Endothelial cell of umbilical vein (primary cell): ENCODE results near the gene PITPNM3. TPM values are rescaled to one million over a fixed set of nuclear protein-coding genes. Genes with fewer than 3 reads are reported as not detected.

Experiments used
- BruUV-seq: library from RNA; stranded (reverse); fragments of 400-500 nt; replicated peaks from 2 replicates; lab custom pipeline; 2021; lab: Mats Ljungman, UMichigan
- CTCF ChIA-PET: fragments of 300-600, 350-600 bp; sonication (Branson Sonifier 250); formaldehyde crosslinking; loops from one replicate; lab custom pipeline; 2021; ENCODE audit warnings: antibody characterized with exemption, inconsistent platforms; lab: Charles Lee
- POLR2A ChIA-PET: fragments of 300-600, 350-600 bp; sonication (Branson Sonifier 250); formaldehyde crosslinking; loops from one replicate; lab custom pipeline; 2021; ENCODE audit warnings: antibody characterized with exemption, inconsistent platforms; lab: Charles Lee
- DNase-seq: peaks from one replicate; pipeline ENCODE4 v3.0.0-alpha.2; 2011; ENCODE audit warnings: low read depth, low spot score
- FAIRE-seq: peaks from 2 replicates; lab custom pipeline; 2011; peaks lifted over from hg19 to GRCh38; lab: Jason Lieb, UNC
- H2AFZ ChIP-seq: 2 replicates; pipeline ENCODE4 v1.6.0; 2012; ENCODE audit warnings: low read depth, low read length, control low read depth, inconsistent platforms
- H3K27ac ChIP-seq: 2 replicates; pipeline ENCODE4 v1.5.1; 2011; ENCODE audit warnings: low read depth, mild to moderate bottlenecking, control low read depth, low read length, moderate library complexity; ENCODE audit not compliant: insufficient read depth
- H3K27me3 ChIP-seq, 2 experiments: 2 replicates each; pipeline versions ENCODE4 v1.6.0 to v1.6.1; 2011; ENCODE audit warnings: low read length in 2 of 2, mixed read lengths in 1 of 2; ENCODE audit not compliant: control insufficient read depth in 2 of 2, insufficient read depth in 2 of 2
- H3K36me3 ChIP-seq, 2 experiments: 2 replicates in 1 of 2; 3 replicates in 1 of 2; pipeline ENCODE4 v1.5.1; 2011; ENCODE audit warnings: low read length in 2 of 2, mild to moderate bottlenecking in 1 of 2, moderate library complexity in 1 of 2; ENCODE audit not compliant: control insufficient read depth in 2 of 2, insufficient read depth in 2 of 2; ENCODE audit errors: extremely low read depth in 1 of 2
- H3K4me1 ChIP-seq: 3 replicates; pipeline ENCODE4 v1.5.1; 2011; ENCODE audit warnings: mild to moderate bottlenecking, low read length; ENCODE audit not compliant: control insufficient read depth, insufficient read depth; ENCODE audit errors: extremely low read depth
- H3K4me2 ChIP-seq: 2 replicates; pipeline ENCODE4 v1.6.1; 2011; ENCODE audit warnings: low read length, control low read depth, mixed read lengths; ENCODE audit not compliant: insufficient read depth
- H3K4me3 ChIP-seq, 3 experiments: fragments of 200-600 bp in 1 of 3; sonication (generic), shearing (Covaris generic) in 1 of 3; replicated peaks in 1 of 3; 2 replicates each; pipeline ENCODE4 v1.5.1; 2011 to 2016; ENCODE audit warnings: control low read depth in 3 of 3, low read length in 3 of 3, mild to moderate bottlenecking in 2 of 3, inconsistent platforms in 1 of 3, low read depth in 1 of 3, moderate library complexity in 1 of 3; ENCODE audit not compliant: insufficient read depth in 1 of 3
- H3K79me2 ChIP-seq: 2 replicates; pipeline ENCODE4 v1.6.0; 2012; ENCODE audit warnings: low read length, inconsistent platforms; ENCODE audit not compliant: control insufficient read depth, insufficient read depth
- H3K9ac ChIP-seq: replicated peaks from 2 replicates; pipeline ENCODE3; 2011; ENCODE audit warnings: low read length, control low read depth; ENCODE audit not compliant: insufficient read depth; ENCODE audit errors: extremely low read depth
- H3K9me1 ChIP-seq: replicated peaks from 3 replicates; pipeline ENCODE4 v1.6.0; 2011; ENCODE audit warnings: mild to moderate bottlenecking, low read length; ENCODE audit not compliant: control insufficient read depth, insufficient read depth; ENCODE audit errors: extremely low read depth
- H3K9me3 ChIP-seq: replicated peaks from 2 replicates; pipeline ENCODE4 v1.5.1; 2012; ENCODE audit warnings: low read length, inconsistent platforms; ENCODE audit not compliant: control insufficient read depth, insufficient read depth
- H4K20me1 ChIP-seq: replicated peaks from 2 replicates; pipeline ENCODE3; 2011; ENCODE audit warnings: mild to moderate bottlenecking, low read length; ENCODE audit not compliant: control insufficient read depth, insufficient read depth; ENCODE audit errors: extremely low read depth
- EZH2 ChIP-seq: IDR thresholded peaks from 2 replicates; pipeline ENCODE4 v1.6.1; 2012; ENCODE audit warnings: borderline replicate concordance, low read depth, mild to moderate bottlenecking, moderate library complexity, low read length, inconsistent platforms; ENCODE audit not compliant: severe bottlenecking
- FOS ChIP-seq: IDR thresholded peaks from 2 replicates; pipeline ENCODE4 v1.6.1; 2011; ENCODE audit warnings: mild to moderate bottlenecking, low read length, moderate library complexity, borderline replicate concordance; ENCODE audit not compliant: insufficient read depth
- GATA2 ChIP-seq: IDR thresholded peaks from 2 replicates; pipeline ENCODE4 v1.7.0; 2011; ENCODE audit warnings: low read depth, mild to moderate bottlenecking, moderate library complexity, mixed read lengths, low read length; ENCODE audit not compliant: insufficient read length, insufficient read depth
- JUN ChIP-seq: IDR thresholded peaks from 2 replicates; pipeline ENCODE4 v1.6.1; 2011; ENCODE audit warnings: borderline replicate concordance, low read depth; ENCODE audit not compliant: insufficient read length, insufficient read depth
- MYC ChIP-seq: IDR thresholded peaks from one replicate; pipeline ENCODE4 v1.6.1; 2011; ENCODE audit warnings: mild to moderate bottlenecking, low read depth, low read length
- POLR2A ChIP-seq: IDR thresholded peaks from 2 replicates; pipeline ENCODE4 v1.6.1; 2012; ENCODE audit warnings: low read depth, mild to moderate bottlenecking, control low read depth, low read length
- POLR2AphosphoS5 ChIP-seq: IDR thresholded peaks from 2 replicates; pipeline ENCODE4 v1.6.1; 2012; ENCODE audit warnings: low read depth, mild to moderate bottlenecking, control low read depth, low read length, moderate library complexity; ENCODE audit not compliant: insufficient read depth
- dilution Hi-C: fragments of 300-500 bp; cut with MboI; formaldehyde crosslinking; loops from one replicate; pipeline ENCODE4 v1.15.0; 2019; ENCODE audit warnings: low sequenced_read_pairs; ENCODE audit not compliant: extremely low pct_ligation_motif_present
- intact Hi-C: fragments of 100-400 bp; cut with micrococcal nuclease; formaldehyde crosslinking; loops from one replicate; pipeline ENCODE4 v1.10.0; 2022
- polyA plus RNA-seq, 4 experiments: library from polyadenylated mRNA; depleted of rRNA in 3 of 4; stranded (reverse) in 3 of 4; unstranded in 1 of 4; fragments of >200 nt; gene quantifications; 2 replicates each; pipeline versions ENCODE4 v1.2.1 to v1.2.3, GENCODE V29; 2011 to 2012; ENCODE audit warnings: missing spikeins in 1 of 4
- total RNA-seq: library from RNA; stranded (reverse); gene quantifications from 2 replicates; pipeline ENCODE4 v1.2.3, GENCODE V29; 2021
- TF ChIP-seq, protein P1 (sequence below), 2 donors: IDR thresholded peaks; 1 replicate in 1 of 2; 2 replicates in 1 of 2; pipeline ENCODE4 v1.5.1; 2011; ENCODE audit warnings: low read length in 2 of 2, mild to moderate bottlenecking in 2 of 2, moderate library complexity in 2 of 2, control low read depth in 1 of 2, inconsistent platforms in 1 of 2, low read depth in 1 of 2; ENCODE audit not compliant: insufficient read depth in 1 of 2; ENCODE audit errors: extremely low read depth in 1 of 2
- TF ChIP-seq, protein P2 (sequence below): IDR thresholded peaks from 2 replicates; pipeline ENCODE4 v1.6.1; 2011; ENCODE audit not compliant: insufficient read depth, insufficient read length

PITPNM3 gene
- total and polyA plus RNA-seq, 2 donors (not counting 3 experiments of a cell fraction or from before 2014, with no cell fraction given), result 1.0 to 1.9 TPM

DNA sequence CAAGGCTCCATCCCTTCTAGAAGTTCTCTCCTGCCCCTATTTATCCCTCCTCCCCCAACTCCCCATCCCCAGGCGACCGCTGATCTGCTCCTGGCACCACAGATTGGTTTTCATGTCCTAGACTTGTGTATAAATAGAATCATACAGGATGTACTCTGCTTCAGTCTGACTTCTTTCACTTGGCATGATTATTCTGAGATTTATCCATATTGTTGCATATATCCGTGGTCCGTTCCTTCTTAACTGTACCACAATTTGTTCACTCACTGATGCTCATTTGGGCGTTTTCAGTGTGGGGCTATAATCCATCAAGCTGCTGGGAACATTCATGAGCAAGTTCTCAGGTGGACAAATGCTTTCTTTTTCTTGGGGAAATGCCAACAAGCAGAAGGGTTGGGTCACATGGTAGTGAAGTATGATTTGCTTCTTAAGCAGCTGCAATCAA lies 23.9 kb downstream of the PITPNM3 start:
- Histone ChIP-seq H2AFZ (no peak overlapping the region), H3K9me3 (no peaks in the 10 kb centered on the region), H3K4me1 (no peaks in the 10 kb centered on the region), H3K36me3 (no peaks in the 10 kb centered on the region), H4K20me1 (no peaks in the 10 kb centered on the region), H3K27me3 (no peaks in the 10 kb centered on the region), H3K9me1 (no peaks in the 10 kb centered on the region), H3K4me2 (no peak overlapping the region), H3K4me3 (no peak overlapping the region), H3K9ac (no peak overlapping the region), H3K79me2 (no peaks in the 10 kb centered on the region), H3K27ac (no peak overlapping the region)
- no TSS peak for BruUV-seq
- intact Hi-C loops, result no loop called here
- TF ChIP-seq, protein P1, sequence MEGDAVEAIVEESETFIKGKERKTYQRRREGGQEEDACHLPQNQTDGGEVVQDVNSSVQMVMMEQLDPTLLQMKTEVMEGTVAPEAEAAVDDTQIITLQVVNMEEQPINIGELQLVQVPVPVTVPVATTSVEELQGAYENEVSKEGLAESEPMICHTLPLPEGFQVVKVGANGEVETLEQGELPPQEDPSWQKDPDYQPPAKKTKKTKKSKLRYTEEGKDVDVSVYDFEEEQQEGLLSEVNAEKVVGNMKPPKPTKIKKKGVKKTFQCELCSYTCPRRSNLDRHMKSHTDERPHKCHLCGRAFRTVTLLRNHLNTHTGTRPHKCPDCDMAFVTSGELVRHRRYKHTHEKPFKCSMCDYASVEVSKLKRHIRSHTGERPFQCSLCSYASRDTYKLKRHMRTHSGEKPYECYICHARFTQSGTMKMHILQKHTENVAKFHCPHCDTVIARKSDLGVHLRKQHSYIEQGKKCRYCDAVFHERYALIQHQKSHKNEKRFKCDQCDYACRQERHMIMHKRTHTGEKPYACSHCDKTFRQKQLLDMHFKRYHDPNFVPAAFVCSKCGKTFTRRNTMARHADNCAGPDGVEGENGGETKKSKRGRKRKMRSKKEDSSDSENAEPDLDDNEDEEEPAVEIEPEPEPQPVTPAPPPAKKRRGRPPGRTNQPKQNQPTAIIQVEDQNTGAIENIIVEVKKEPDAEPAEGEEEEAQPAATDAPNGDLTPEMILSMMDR (IDR thresholded peaks at IDR 0.05; ENCODE audit: extremely low read depth in 1 of 2, insufficient read depth in 1 of 2, low read depth in 1 of 2, low read length in 2 of 2), result no peak
- TF ChIP-seq JUN (no peak), FOS (no peak), MYC (no peak), EZH2 (no peak), GATA2 (no peak), POLR2A (no peak), POLR2AphosphoS5 (no peak)
- TF ChIP-seq, protein P2, sequence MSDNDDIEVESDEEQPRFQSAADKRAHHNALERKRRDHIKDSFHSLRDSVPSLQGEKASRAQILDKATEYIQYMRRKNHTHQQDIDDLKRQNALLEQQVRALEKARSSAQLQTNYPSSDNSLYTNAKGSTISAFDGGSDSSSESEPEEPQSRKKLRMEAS, result no peak
- ChIA-PET CTCF (interaction anchor here (1.0 to 1.5 kb wide), 2 partner anchors 8 to 15 kb away, joined by 3 to 4 read pairs; no protein-coding TSS in a partner anchor), POLR2A (no interaction called here)
- dilution Hi-C loops, result no loop called here
- no peak for DNase-seq
- FAIRE-seq, result no peak
